CD4-positive, alpha-beta memory T cell (primary cell): Measurements from ENCODE around the gene KDM3B. TPM values are rescaled to one million over a fixed set of nuclear protein-coding genes. Genes with fewer than 3 reads are reported as not detected.

Experiments
- CTCF ChIA-PET: fragments of 350-600 bp; sonication (Branson Sonifier 250); formaldehyde crosslinking; loops from one replicate; lab custom pipeline; 2021; ENCODE audit warnings: inconsistent platforms; ENCODE audit not compliant: partially characterized antibody; lab: Charles Lee
- POLR2A ChIA-PET: fragments of 350-600 bp; sonication (Branson Sonifier 250); formaldehyde crosslinking; loops from one replicate; lab custom pipeline; 2021; ENCODE audit not compliant: partially characterized antibody; lab: Charles Lee
- DNase-seq, 5 donors: peaks; one replicate each; pipeline versions ENCODE4 v3.0.0 to v3.0.0-alpha.2; 2020 to 2022; ENCODE audit warnings: mixed read lengths in 1 of 5
- H3K27ac ChIP-seq: one replicate; pipeline ENCODE4 v1.7.0; 2013; ENCODE audit warnings: low read depth, low read length
- H3K27me3 ChIP-seq: 2 replicates; pipeline ENCODE4 v1.7.0; 2013; ENCODE audit warnings: mild to moderate bottlenecking, low read length, moderate library complexity; ENCODE audit not compliant: insufficient read depth
- H3K36me3 ChIP-seq: 2 replicates; pipeline ENCODE4 v1.7.0; 2013; ENCODE audit warnings: mild to moderate bottlenecking, low read length, moderate library complexity; ENCODE audit not compliant: insufficient read depth
- H3K4me1 ChIP-seq: 2 replicates; pipeline ENCODE4 v1.7.0; 2013; ENCODE audit warnings: mild to moderate bottlenecking, low read length, moderate library complexity; ENCODE audit not compliant: insufficient read depth
- H3K4me3 ChIP-seq, 2 donors: one replicate each; pipeline ENCODE4 v1.7.0; 2013; ENCODE audit warnings: low read length in 2 of 2, mild to moderate bottlenecking in 1 of 2
- H3K9me3 ChIP-seq, 2 donors: one replicate each; pipeline ENCODE4 v1.7.0; 2013; ENCODE audit warnings: low read length in 2 of 2, control low read depth in 1 of 2; ENCODE audit not compliant: control insufficient read depth in 1 of 2
- H3K27ac Mint-ChIP-seq, 7 donors: one replicate each; pipeline ENCODE4 v1.8.0; 2020 to 2021; ENCODE audit warnings: mixed read lengths in 7 of 7, mild to moderate bottlenecking in 6 of 7, inconsistent platforms in 3 of 7, moderate library complexity in 3 of 7
- H3K27me3 Mint-ChIP-seq, 2 donors: one replicate each; pipeline ENCODE4 v1.8.0; 2020 to 2021; ENCODE audit warnings: mixed read lengths in 2 of 2
- H3K36me3 Mint-ChIP-seq, 2 donors: one replicate each; pipeline ENCODE4 v1.8.0; 2020 to 2021; ENCODE audit warnings: mixed read lengths in 2 of 2, inconsistent platforms in 1 of 2, mild to moderate bottlenecking in 1 of 2
- H3K4me1 Mint-ChIP-seq, 4 donors: one replicate each; pipeline ENCODE4 v1.8.0; 2020 to 2021; ENCODE audit warnings: mixed read lengths in 4 of 4, mild to moderate bottlenecking in 1 of 4
- H3K4me3 Mint-ChIP-seq, 8 donors: one replicate each; pipeline ENCODE4 v1.8.0; 2020 to 2021; ENCODE audit warnings: mixed read lengths in 8 of 8, mild to moderate bottlenecking in 7 of 8, moderate library complexity in 6 of 8, inconsistent platforms in 3 of 8
- H3K9me3 Mint-ChIP-seq, 8 donors: one replicate each; pipeline ENCODE4 v1.8.0; 2020 to 2021; ENCODE audit warnings: mixed read lengths in 8 of 8, mild to moderate bottlenecking in 5 of 8, inconsistent platforms in 3 of 8, moderate library complexity in 1 of 8
- intact Hi-C: fragments of 100-400 bp; cut with micrococcal nuclease; formaldehyde crosslinking; loops from one replicate; pipeline ENCODE4 v1.15.1; 2023
- polyA plus RNA-seq, 2 donors: library from polyadenylated mRNA; unstranded; fragments of 300-500 nt; fragmentation: Illumina TruSeq; gene quantifications; one replicate each; pipeline ENCODE4 v1.2.3, GENCODE V29; 2021
- total RNA-seq, 2 experiments: library from RNA; stranded (reverse); gene quantifications; one replicate each; pipeline ENCODE4 v1.2.3, GENCODE V29; 2021

Gene KDM3B
- total and polyA plus RNA-seq, 4 experiments from 2014 or later: 4.1 to 85.6 (median 50.7) TPM

DNA sequence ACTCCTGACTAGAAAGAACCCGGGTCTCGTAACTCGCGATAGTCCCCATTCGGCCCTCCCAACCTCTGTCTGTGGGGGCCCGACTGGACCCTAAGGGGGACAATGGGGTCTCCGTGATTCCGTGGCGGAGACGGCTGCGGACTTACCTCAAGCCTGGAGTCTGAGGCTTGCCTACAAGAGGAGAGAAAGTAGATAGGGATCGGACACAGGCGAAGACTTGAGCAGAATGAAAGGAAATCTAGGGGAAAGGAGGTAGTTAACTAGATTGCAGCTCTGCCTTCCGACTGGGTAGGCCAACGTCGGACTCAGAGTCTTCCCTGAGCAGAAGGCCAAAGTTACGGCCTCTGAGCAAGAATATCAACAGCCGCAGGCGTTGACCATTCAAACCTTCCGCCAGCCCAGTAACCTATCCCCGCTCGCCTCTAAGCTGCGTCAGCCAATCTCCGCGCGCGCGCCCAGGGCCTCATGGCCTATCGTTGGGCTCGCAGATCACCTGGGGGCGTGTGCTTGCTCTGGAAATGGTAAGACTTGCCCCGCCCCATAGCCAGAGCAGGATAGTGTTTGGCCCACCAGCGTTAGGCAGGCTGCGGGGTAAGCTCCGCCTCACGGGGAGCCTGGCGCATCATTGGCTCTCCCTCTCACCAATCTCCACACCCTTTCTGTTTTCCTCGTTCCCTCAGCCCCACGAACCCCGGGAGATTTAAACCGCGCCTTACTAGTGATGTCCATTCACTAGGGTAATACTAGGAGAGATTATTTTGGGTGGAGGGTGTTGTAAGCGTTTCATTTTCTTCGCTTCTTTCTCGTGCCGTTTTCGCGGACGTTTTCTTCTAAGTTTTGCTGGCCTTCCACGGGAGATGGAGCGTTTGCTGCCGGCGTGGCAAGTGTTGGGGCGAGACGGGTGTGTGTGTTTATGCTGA lies 20.8 kb upstream of the KDM3B start, which contains the start of gene CDC25C:
Gene CDC25C (minus strand): TSS at position 356 of the 920 bp plus-strand sequence. CDS start 624 bp downstream, outside the sequence.
- ChIA-PET CTCF (interaction anchor here (1.2 to 15.5 kb wide), 5 partner anchors 14 to 212 kb away, joined by 3 to 314 read pairs (median 4); partner anchors contain the start of genes EGR1, ETF1 and KDM3B), POLR2A (interaction anchor here (0.6 to 3.5 kb wide), 9 partner anchors 8 to 1266 kb away, joined by 3 to 56 read pairs (median 4); partner anchors contain the start of genes ETF1, HSPA9 and KDM3B)
- intact Hi-C loops: loop anchor here (1.0 to 10.0 kb wide), 4 partner anchors 21 to 1783 kb away; partner anchors contain the start of genes CDC23, HNRNPA0, KDM3B and PURA
- H3K4me3 ChIP-seq: peak within 1 kb of the TSS; percentile 43 to 71
- no peaks in the 10 kb centered on the region for H3K9me3 Mint-ChIP-seq
- H3K27ac Mint-ChIP-seq: peak within 1 kb of the TSS; percentile 36 to 92 (median 77)
- no peaks in the 10 kb centered on the region for H3K9me3 ChIP-seq
- no peaks in the 10 kb centered on the region for H3K27me3 ChIP-seq
- H3K27me3 Mint-ChIP-seq: no peaks in the 10 kb centered on the region
- peak within 1 kb of the TSS; percentile 20 for H3K27ac ChIP-seq
- peaks cover 5 to 16% (median 11%) of the 10 kb centered on the region in 4 donors for H3K4me1 Mint-ChIP-seq
- peaks cover 13% of the 10 kb centered on the region for H3K4me1 ChIP-seq
- peak; percentile 94 to 99 (median 97) for DNase-seq
- H3K36me3 ChIP-seq: no peaks in the 10 kb centered on the region
- H3K36me3 Mint-ChIP-seq: no peaks in the 10 kb centered on the region
- H3K4me3 Mint-ChIP-seq: peak within 1 kb of the TSS; percentile 77 to 90 (median 88)

- H3K27me3 Mint-ChIP-seq: no peaks in the 10 kb centered on the region
- no peaks in the 10 kb centered on the region for H3K36me3 ChIP-seq
- no peaks in the 10 kb centered on the region for H3K27me3 ChIP-seq
- peak overlapping the region in 1 of 8 donors; percentile 62 for H3K4me3 Mint-ChIP-seq
- DNase-seq: no peak
- peaks cover 35% of the 10 kb centered on the region for H3K4me1 ChIP-seq
- ChIA-PET POLR2A (interaction anchor here (1.2 kb wide), 1 partner anchor 13 kb away, joined by 3 read pairs; no protein-coding TSS in a partner anchor), CTCF (interaction anchor here (15.5 kb wide), 1 partner anchor 17 kb away, joined by 314 read pairs; the partner anchor contains the start of gene KDM3B)
- H3K9me3 Mint-ChIP-seq: peaks cover 0 to 2% (median 0%) of the 10 kb centered on the region in 8 donors
- H3K9me3 ChIP-seq: no peaks in the 10 kb centered on the region
- H3K27ac ChIP-seq: no peak overlapping the region
- H3K4me1 Mint-ChIP-seq: peaks cover 18 to 42% (median 31%) of the 10 kb centered on the region in 4 donors
- H3K4me3 ChIP-seq: no peak overlapping the region
- peaks cover 0 to 8% of the 10 kb centered on the region in 2 donors for H3K36me3 Mint-ChIP-seq
- H3K27ac Mint-ChIP-seq: peak overlapping the region in 2 of 7 donors; percentile 21 to 76
- intact Hi-C loops: loop anchor here (5.0 to 10.0 kb wide), 3 partner anchors 158 to 1780 kb away; partner anchors contain the start of genes BRD8, HSPA9, KIF20A and PURA
Observed at GRCh38 chr5:138334867-138335447, 17.5 kb upstream of the KDM3B start.

- peaks cover 5% of the 10 kb centered on the region for H3K36me3 ChIP-seq
- CTCF ChIA-PET: interaction anchor here (1.1 to 15.5 kb wide), 2 partner anchors 14 to 70 kb away, joined by 3 to 314 read pairs; partner anchors contain the start of gene KDM3B
- H3K4me3 Mint-ChIP-seq: peak overlapping the region; percentile 88 to 95 (median 92)
Observed at GRCh38 chr5:138336952-138337684, 15.4 kb upstream of the KDM3B start.

DNA sequence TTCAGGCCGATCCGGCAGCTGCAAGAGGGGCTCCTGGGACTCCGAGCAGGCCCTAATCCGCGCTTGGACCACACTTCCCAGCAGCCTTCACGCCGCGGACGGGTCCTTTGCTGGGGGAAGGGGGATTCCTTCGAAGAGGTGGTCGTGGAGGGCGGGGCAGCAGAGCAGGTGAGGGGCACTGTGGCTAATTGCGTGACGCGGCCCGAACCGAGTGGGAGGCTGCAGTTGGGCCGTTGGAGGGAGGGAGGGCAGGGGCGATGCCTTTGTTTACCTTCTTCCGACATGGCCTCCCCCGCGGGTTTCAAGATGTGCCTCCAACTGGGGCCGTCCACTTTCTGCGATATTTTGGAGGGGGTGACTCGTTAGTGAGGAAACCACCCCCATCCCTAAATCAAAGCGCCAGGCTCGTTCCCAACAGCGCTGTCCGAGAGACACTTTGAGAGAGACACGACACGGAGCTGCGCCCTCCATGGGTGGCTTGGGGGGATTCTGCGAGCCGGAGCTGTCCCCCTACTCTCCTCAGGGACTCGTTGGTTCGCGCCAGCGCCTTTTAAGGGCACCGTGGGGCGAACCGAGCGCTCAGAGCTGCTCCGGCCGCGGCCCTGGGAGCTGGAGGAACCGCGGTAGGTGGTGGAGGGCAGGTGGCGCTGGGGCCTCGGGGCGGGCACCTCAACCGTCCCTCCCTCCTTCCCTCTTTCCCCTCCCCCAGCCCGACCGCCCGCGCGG lies 14.6 kb upstream of the KDM3B start, which contains the start of gene FAM53C:
Gene FAM53C (plus strand): TSS at position 582 of the 726 bp plus-strand sequence. CDS start 3,070 bp downstream, outside the sequence.
- peak within 1 kb of the TSS; percentile 90 to 95 (median 92) for H3K4me3 Mint-ChIP-seq
- H3K36me3 ChIP-seq: peaks cover 5% of the 10 kb centered on the region
- peaks cover 29% of the 10 kb centered on the region for H3K4me1 ChIP-seq
- H3K27me3 Mint-ChIP-seq: no peaks in the 10 kb centered on the region
- CTCF ChIA-PET: interaction anchor here (0.9 to 15.5 kb wide), 3 partner anchors 10 to 69 kb away, joined by 3 to 314 read pairs (median 3); partner anchors contain the start of gene KDM3B
- no peaks in the 10 kb centered on the region for H3K9me3 ChIP-seq
- intact Hi-C loops: loop anchor here (1.0 to 10.0 kb wide), 6 partner anchors 14 to 1777 kb away; partner anchors contain the start of genes BRD8, EGR1, ETF1 and HSPA9
- H3K36me3 Mint-ChIP-seq: peaks cover 8 to 22% of the 10 kb centered on the region in 2 donors
- H3K27ac ChIP-seq: peak within 1 kb of the TSS; percentile 92
- no peaks in the 10 kb centered on the region for H3K27me3 ChIP-seq
- peaks cover 0 to 2% (median 0%) of the 10 kb centered on the region in 8 donors for H3K9me3 Mint-ChIP-seq
- peak within 1 kb of the TSS; percentile 74 to 85 for H3K4me3 ChIP-seq
- H3K4me1 Mint-ChIP-seq: peaks cover 20 to 48% (median 34%) of the 10 kb centered on the region in 4 donors
- peak; percentile 88 to 96 (median 93) for DNase-seq
- POLR2A ChIA-PET: interaction anchor here (0.6 to 7.3 kb wide), 20 partner anchors 10 to 1837 kb away, joined by 3 to 261 read pairs (median 3); partner anchors contain the start of genes BRD8, CDC23, CYSTM1 and EGR1
- H3K27ac Mint-ChIP-seq: peak within 1 kb of the TSS; percentile 98 to 100 (median 99)

More at GRCh38 chr5:138336952-138337684, 15.4 kb upstream of the KDM3B start:
- intact Hi-C loops: loop anchor here (1.0 to 10.0 kb wide), 6 partner anchors 15 to 1778 kb away; partner anchors contain the start of genes BRD8, EGR1, ETF1 and HSPA9
- H3K27ac Mint-ChIP-seq: peak overlapping the region; percentile 98 to 100 (median 99)
- H3K27me3 Mint-ChIP-seq: no peaks in the 10 kb centered on the region
- H3K36me3 Mint-ChIP-seq: peaks cover 8 to 22% of the 10 kb centered on the region in 2 donors
- H3K27me3 ChIP-seq: no peaks in the 10 kb centered on the region
- peak in 1 of 5 donors; percentile 90 for DNase-seq
- peak overlapping the region; percentile 63 to 85 for H3K4me3 ChIP-seq
- H3K9me3 Mint-ChIP-seq: peaks cover 0 to 2% (median 0%) of the 10 kb centered on the region in 8 donors
- H3K4me1 ChIP-seq: peaks cover 34% of the 10 kb centered on the region
- no peaks in the 10 kb centered on the region for H3K9me3 ChIP-seq
- H3K4me1 Mint-ChIP-seq: peaks cover 20 to 50% (median 36%) of the 10 kb centered on the region in 4 donors
- POLR2A ChIA-PET: interaction anchor here (0.9 to 7.3 kb wide), 11 partner anchors 10 to 936 kb away, joined by 3 to 261 read pairs (median 6); partner anchors contain the start of genes BRD8, EGR1, ETF1 and HNRNPA0
- H3K27ac ChIP-seq: peak overlapping the region; percentile 92

DNA sequence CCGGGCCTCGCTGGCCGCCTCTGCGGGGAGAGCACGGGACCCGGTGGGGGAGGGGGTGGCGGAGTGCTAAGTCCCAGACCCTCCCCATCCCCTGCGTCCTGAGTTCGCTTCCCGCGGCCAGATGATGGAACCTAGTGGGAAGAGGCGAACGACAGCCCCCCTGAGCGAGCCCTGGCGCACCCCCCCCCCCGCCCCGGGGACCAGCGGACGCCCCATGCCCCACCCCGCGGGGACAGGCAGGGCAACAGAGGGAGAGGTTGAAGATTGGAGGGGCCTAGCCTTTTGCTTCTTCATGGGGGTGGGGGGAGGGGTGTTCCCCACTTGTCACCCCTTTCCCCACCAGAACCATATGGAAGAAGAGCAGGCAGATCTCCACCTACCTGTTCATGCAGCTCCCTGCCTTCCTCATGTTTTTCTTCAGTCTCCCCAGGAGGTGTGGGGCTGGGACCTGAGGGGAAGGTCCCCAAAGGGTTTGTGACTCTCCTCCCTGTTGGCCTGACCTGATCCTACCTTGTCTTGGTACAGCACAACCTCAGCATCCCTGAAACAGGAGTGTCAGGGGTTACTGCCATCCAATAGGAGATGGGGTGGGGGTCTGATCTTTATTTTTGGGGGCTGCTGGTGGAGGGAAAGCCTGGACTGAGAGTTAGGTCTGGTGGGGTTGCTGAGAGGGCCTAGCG lies 13.9 kb upstream of the KDM3B start:
- no peaks in the 10 kb centered on the region for H3K9me3 ChIP-seq
- peak overlapping the region; percentile 87 to 94 (median 92) for H3K4me3 Mint-ChIP-seq
- H3K9me3 Mint-ChIP-seq: peaks cover 0 to 2% (median 0%) of the 10 kb centered on the region in 8 donors
- ChIA-PET CTCF (interaction anchor here (0.5 to 15.5 kb wide), 5 partner anchors 10 to 116 kb away, joined by 3 to 314 read pairs (median 3); partner anchors contain the start of gene KDM3B), POLR2A (interaction anchor here (0.6 to 7.3 kb wide), 14 partner anchors 11 to 1837 kb away, joined by 3 to 261 read pairs (median 4); partner anchors contain the start of genes BRD8, CDC23, CYSTM1 and EGR1)
- peaks cover 8 to 24% of the 10 kb centered on the region in 2 donors for H3K36me3 Mint-ChIP-seq
- intact Hi-C loops: loop anchor here (1.0 to 10.0 kb wide), 4 partner anchors 11 to 1776 kb away; partner anchors contain the start of genes BRD8, HSPA9, KIF20A and PURA
- peak overlapping the region; percentile 92 for H3K27ac ChIP-seq
- no peaks in the 10 kb centered on the region for H3K27me3 Mint-ChIP-seq
- H3K27ac Mint-ChIP-seq: peak overlapping the region; percentile 83 to 96 (median 92)
- no peaks in the 10 kb centered on the region for H3K27me3 ChIP-seq
- H3K36me3 ChIP-seq: peaks cover 5% of the 10 kb centered on the region
- H3K4me1 ChIP-seq: peaks cover 29% of the 10 kb centered on the region
- peaks cover 21 to 48% (median 34%) of the 10 kb centered on the region in 4 donors for H3K4me1 Mint-ChIP-seq
- peak overlapping the region; percentile 74 to 85 for H3K4me3 ChIP-seq
- no peak for DNase-seq
